ENCODE results near the gene TCP11L2. TPM values are rescaled to one million over a fixed set of nuclear protein-coding genes. Genes with fewer than 3 reads are reported as not detected.

TCP11L2 gene
- total RNA-seq, 4 donors from 2014 or later = 55.5 to 81.4 (median 72.7) TPM

GRCh38 chr12:106387848-106388377 is 85.4 kb downstream of the TCP11L2 start:
- no peak for TF ChIP-seq POLR2A (IDR thresholded peaks at IDR 0.05)
- no peak for TF ChIP-seq CTCF (IDR thresholded peaks at IDR 0.05)
- no peak overlapping the region for H3K4me3 ChIP-seq (ENCODE audit: low read depth, poor library complexity, severe bottlenecking)
- WGBS, 2 donors = 89 to 93% methylated on average over 1 of the region's 1 CpG
- intact Hi-C loops (cut with DNase I; ENCODE audit: low total_unique reads) = loop anchor here (10.0 kb wide), 1 partner anchor 527 kb away; no protein-coding TSS in a partner anchor
- no peak for DNase-seq (ENCODE audit: low spot score in 2 of 2)

DNA sequence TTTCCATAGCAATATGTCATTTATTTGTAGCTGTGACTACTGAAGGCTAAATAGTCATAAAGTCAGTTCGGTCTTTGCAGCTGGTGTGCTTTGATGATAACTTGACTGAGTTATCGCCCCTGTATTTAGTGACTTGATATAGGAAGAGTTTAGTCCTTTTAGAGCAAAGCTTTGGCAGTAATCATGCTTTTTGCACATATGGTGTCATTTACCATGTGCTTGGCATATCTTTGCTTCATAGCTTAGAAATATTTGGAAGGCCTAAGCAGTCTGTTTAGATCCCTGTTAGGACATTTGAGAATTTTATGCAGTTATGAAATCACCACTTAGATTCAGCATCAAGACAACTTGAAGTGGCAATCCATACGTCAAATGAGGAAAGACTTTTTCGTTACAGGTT is 86.6 kb downstream of the TCP11L2 start:
- DNase-seq (ENCODE audit: low spot score in 2 of 2) = no peak
- TF ChIP-seq POLR2A (IDR thresholded peaks at IDR 0.05) (no peak), CTCF (IDR thresholded peaks at IDR 0.05) (no peak)
- WGBS, 2 donors = 85 to 87% methylated on average over 4 of the region's 4 CpGs
- H3K4me3 ChIP-seq (ENCODE audit: low read depth, poor library complexity, severe bottlenecking) = no peak overlapping the region
- intact Hi-C loops (cut with DNase I; ENCODE audit: low total_unique reads) = loop anchor here (10.0 kb wide), 1 partner anchor 526 kb away; no protein-coding TSS in a partner anchor

GRCh38 chr12:106392759-106393158 is 90.2 kb downstream of the TCP11L2 start:
- no peak for TF ChIP-seq POLR2A (IDR thresholded peaks at IDR 0.05)
- TF ChIP-seq CTCF (IDR thresholded peaks at IDR 0.05) = no peak
- WGBS, 2 donors = 74 to 81% methylated on average over 1 of the region's 1 CpG
- intact Hi-C loops (cut with DNase I; ENCODE audit: low total_unique reads) = no loop called here
- DNase-seq (ENCODE audit: low spot score in 2 of 2) = no peak
- no peak overlapping the region for H3K4me3 ChIP-seq (ENCODE audit: low read depth, poor library complexity, severe bottlenecking)

Other genes starting within 250 kb of the TCP11L2 start
- 10 to 100 TPM; 23.9 to 66.1 (median 42.3) TPM for gene NUAK1, start 163.8 kb upstream of the TCP11L2 start, total RNA-seq
- gene CKAP4, start 54.7 kb upstream of the TCP11L2 start, total RNA-seq = 10 to 100 TPM; 57.2 to 80.3 (median 73.6) TPM
- 10 to 100 TPM in 3 of 4 donors, 1 to 10 TPM in 1; 9.4 to 12.9 (median 12.1) TPM for gene POLR3B, start 55.0 kb downstream of the TCP11L2 start, total RNA-seq